NT2/D1 (cell line): ENCODE results near the gene CELF4.

ENCODE experiments used
- SUZ12 ChIP-seq: IDR thresholded peaks from 2 replicates; pipeline ENCODE4 v1.6.1; 2011; ENCODE audit not compliant: insufficient read length, insufficient read depth; ENCODE audit errors: extremely low read depth
- YY1 ChIP-seq: IDR thresholded peaks from 2 replicates; pipeline ENCODE4 v1.6.1; 2011; ENCODE audit not compliant: insufficient read length, insufficient read depth

DNA sequence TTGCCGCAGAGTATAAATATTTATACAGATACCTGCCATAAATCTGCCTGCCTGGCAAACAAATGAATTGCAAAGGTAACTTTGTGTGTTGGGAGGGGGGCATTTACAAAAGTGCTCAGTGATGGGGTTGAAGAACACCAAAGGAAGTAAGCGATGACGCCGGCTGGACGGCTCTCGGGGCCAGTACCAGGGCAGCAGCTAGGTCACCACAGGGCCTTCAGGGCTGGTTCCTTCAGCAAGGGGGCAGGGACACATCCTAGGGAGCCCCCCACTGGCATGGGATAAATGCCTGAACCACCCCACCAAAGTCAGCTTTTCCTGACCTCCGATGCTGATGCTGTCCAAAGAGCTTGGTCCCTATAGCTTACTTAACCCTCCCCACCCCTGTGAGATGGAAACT, 190.4 kb downstream of the CELF4 start:
- TF ChIP-seq SUZ12 (no peak), YY1 (no peak)
